Spinal cord (tissue), 10 donors: Measurements from ENCODE around the gene FAM43B. TPM values are rescaled to one million over a fixed set of nuclear protein-coding genes. Genes with fewer than 3 reads are reported as not detected.
A peak's percentile ranks its signal among the peaks of the same experiment; 100 is the strongest.

ENCODE experiments used
- DNase-seq, 6 donors: peaks; one replicate each; pipeline versions ENCODE4 v3.0.0 to v3.0.0-alpha.2; 2013 to 2015; ENCODE audit warnings: low spot score in 6 of 6, low read depth in 4 of 6
- H3K27ac ChIP-seq: one replicate; pipeline ENCODE4 v1.5.1; 2013; ENCODE audit warnings: low read depth, low read length, control low read depth
- H3K27me3 ChIP-seq: one replicate; pipeline ENCODE4 v1.6.1; 2013; ENCODE audit warnings: low read length; ENCODE audit not compliant: control insufficient read depth, insufficient read depth
- H3K36me3 ChIP-seq: one replicate; pipeline ENCODE4 v1.6.1; 2013; ENCODE audit warnings: low read length; ENCODE audit not compliant: control insufficient read depth, insufficient read depth
- H3K4me1 ChIP-seq: one replicate; pipeline ENCODE4 v1.6.1; 2013; ENCODE audit warnings: low read length; ENCODE audit not compliant: control insufficient read depth, insufficient read depth
- H3K4me3 ChIP-seq: one replicate; pipeline ENCODE4 v1.5.1; 2013; ENCODE audit warnings: low read depth, low read length, control low read depth
- H3K9me3 ChIP-seq: one replicate; pipeline ENCODE4 v1.6.1; 2013; ENCODE audit warnings: low read length; ENCODE audit not compliant: control insufficient read depth, insufficient read depth
- WGBS: methylation state at CpG from one replicate; pipeline ENCODE4 v1.1.5; 2013; ENCODE audit warnings: missing lambda C conversion rate; ENCODE audit not compliant: insufficient coverage; 5-methylcytosine and 5-hydroxymethylcytosine counted together
- polyA plus RNA-seq, 2 donors: library from polyadenylated mRNA; unstranded; fragments of 120-200 nt; gene quantifications; one replicate each; pipeline ENCODE4 v1.2.1, GENCODE V29; 2013; ENCODE audit not compliant: insufficient read length in 2 of 2
- total RNA-seq, 2 donors: library from RNA; depleted of rRNA in 1 of 2; stranded (reverse); fragments of 120-200 nt in 1 of 2; fragments of >200 nt in 1 of 2; gene quantifications; one replicate each; pipeline versions ENCODE4 v1.2.3 to v1.2.4, GENCODE V29; 2013 to 2014
- donor health status: healthy.

Gene FAM43B
- total and polyA plus RNA-seq, 4 donors = 3.0 to 14.4 (median 8.6) TPM

DNA sequence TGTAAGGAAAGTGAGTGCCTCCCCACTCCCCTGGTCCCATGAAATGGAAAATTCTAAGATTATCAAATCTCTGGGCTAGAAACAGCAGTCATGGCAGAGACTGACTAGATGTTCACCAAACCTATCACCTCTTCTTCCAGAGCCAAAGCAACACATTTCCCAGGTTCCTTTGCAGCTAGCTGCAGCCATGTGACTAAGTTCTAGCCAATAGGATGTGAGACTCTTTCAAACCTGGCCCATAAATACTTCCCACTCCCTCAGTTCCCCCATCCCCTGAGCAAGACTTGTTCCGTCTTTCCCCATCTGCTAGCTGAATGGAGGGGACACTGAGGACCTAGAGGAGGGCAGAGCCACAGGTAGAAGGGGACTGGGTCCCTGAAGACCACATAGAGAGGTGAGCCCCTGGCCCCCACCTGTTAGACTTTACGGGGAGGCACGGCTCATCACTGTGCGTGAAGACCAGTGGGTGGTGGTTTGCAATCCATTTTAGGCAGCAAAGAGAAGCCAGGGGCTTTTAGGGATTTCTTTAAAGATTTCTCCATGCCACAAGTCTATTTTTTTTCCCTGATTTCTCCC is 17.2 kb downstream of the FAM43B start:
- no peak for DNase-seq
- no peaks in the 10 kb centered on the region for H3K27me3 ChIP-seq

DNA sequence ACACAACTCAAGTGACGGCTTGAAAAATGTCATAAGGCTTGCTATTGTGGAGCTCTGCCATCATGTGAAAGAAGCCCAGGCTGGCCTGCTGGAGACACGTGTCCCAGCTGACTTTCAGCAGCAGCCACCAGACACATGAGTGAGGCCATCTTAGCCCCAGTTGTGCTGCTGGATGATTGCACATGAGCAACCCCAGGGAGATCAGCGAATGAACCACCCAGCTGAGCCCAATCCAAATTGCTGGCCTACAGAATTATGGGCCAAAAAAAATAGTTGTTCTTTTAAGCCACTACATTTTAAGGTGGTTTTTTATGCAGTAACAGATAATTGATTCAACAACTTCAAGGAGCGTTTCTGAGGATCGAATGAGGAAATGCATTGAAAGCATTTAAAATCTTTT is 19.1 kb downstream of the FAM43B start:
- Histone ChIP-seq H3K9me3 (no peaks in the 10 kb centered on the region), H3K27me3 (no peaks in the 10 kb centered on the region), H3K4me1 (no peaks in the 10 kb centered on the region), H3K4me3 (no peak overlapping the region), H3K36me3 (no peaks in the 10 kb centered on the region), H3K27ac (no peak overlapping the region)
- 61% methylated on average over 2 of the region's 5 CpGs for WGBS
- no peak for DNase-seq

More for the DNA sequence above, 17.2 kb downstream of the FAM43B start:
- H3K4me3 ChIP-seq = no peak overlapping the region
- no peak overlapping the region for H3K27ac ChIP-seq
- 100% methylated on average over 2 of the region's 4 CpGs for WGBS
- no peaks in the 10 kb centered on the region for H3K36me3 ChIP-seq
- H3K4me1 ChIP-seq = no peaks in the 10 kb centered on the region
- H3K9me3 ChIP-seq = no peaks in the 10 kb centered on the region

DNA sequence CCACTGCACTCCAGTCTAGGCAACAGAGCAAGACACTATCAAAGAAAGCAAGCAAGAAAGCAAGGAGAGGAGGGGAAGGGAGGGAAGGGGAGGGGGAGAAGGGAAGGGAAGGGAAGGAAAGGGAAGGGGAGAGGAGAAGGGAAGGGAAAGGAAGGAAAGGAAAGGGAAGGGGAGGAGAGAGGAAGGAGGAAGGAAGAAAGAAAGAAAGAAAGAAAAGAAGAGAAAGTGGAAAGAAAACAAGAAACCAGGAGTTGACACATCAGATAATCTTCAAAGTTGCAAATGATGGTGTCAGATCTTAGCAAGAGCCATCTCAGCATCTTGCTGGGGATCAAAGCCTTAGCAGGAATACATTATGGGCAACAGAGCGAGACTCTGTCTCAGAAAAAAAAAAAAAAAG is 21.6 kb downstream of the FAM43B start:
- 60% methylated on average over 1 of the region's 1 CpG for WGBS

DNA sequence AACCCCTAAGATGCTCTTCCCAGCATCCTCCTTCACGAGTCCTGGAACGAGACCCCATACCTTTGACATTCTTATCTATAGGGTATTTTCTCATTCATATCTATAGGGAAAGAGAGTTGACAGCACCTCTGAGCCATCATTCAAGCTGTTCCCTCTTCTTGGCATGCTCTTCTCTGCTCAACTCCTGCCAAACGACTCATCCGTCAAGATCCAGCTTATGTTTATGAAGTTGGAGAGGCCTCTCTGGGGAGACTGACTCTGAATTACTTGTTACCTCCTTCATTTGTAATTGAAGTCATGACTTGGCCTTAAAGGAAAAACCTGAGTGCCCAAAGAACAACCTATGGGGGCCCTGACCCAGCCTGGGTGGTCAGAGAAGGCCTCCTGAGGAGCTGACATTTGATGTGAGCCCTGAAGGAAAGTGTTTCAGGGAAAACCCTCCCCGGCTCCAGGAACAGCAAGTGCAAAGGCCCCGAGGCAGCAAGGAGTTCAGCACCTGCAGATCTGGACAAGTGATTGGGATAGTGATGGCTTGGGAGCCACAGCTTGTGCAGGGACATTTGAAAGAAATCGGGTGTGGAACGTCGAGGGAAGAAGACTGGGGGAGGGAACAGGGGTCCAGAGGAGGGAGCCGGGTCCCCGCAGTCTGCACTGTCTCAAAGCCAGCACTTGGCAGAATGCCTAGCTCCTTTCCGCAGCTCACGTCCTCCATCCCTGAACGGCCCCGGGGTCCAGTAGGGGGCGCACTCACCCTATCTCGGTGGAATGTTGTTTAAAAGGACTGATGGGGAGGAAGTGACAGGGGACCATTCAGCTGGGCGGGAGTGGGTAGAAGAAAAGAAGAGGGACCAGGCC is 22.5 kb downstream of the FAM43B start:
- Histone ChIP-seq H3K27me3 (no peaks in the 10 kb centered on the region), H3K9me3 (no peaks in the 10 kb centered on the region), H3K4me3 (no peak overlapping the region), H3K36me3 (no peaks in the 10 kb centered on the region), H3K4me1 (no peaks in the 10 kb centered on the region), H3K27ac (no peak overlapping the region)
- WGBS = 35% methylated on average over 7 of the region's 18 CpGs
- peak in 2 of 6 donors; percentile 34 to 64 for DNase-seq

More for the DNA sequence above, 21.6 kb downstream of the FAM43B start:
- Histone ChIP-seq H3K9me3 (no peaks in the 10 kb centered on the region), H3K4me3 (no peak overlapping the region), H3K27ac (no peak overlapping the region), H3K4me1 (no peaks in the 10 kb centered on the region), H3K36me3 (no peaks in the 10 kb centered on the region), H3K27me3 (no peaks in the 10 kb centered on the region)
- DNase-seq = no peak

DNA sequence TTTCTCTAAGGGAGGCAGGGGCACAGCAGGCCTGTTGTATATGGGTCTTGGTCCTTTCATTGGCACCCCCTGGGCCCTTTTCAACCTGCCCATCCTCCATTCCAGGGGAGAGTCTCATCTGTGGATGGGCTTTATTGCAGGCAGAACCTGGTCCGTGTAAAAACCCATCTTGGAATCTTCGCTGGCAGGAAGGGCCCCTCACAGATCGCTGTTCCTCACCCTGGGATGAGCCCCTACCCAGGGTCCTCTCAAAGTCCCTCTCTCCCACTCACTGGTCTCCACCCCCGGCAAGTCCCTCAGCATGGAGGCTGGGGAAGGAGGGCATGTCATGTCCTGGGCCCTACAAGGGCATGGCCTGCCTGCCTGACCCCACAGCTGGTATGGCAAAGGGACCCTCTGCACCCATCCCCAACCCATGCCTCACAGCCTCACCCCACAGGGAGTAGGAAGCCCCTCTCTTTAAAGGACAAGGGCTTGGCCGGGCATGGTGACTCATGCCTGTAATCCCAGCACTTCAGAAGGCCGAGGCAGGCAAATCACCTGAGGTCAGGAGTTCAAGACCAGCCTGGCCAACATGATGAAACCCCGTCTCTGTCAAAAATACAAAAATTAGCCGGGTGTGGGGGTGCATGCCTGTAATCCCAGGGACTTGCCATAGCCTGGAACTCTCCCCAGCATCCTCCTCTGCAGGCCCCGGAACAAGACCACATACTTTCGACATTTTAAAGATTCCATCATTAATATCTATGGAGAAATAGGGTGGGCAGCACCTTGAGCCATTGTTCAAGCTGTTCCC is 23.4 kb downstream of the FAM43B start:
- 90% methylated on average over 2 of the region's 10 CpGs for WGBS
- Histone ChIP-seq H3K4me1 (no peaks in the 10 kb centered on the region), H3K36me3 (no peaks in the 10 kb centered on the region), H3K4me3 (no peak overlapping the region), H3K27me3 (no peaks in the 10 kb centered on the region), H3K27ac (no peak overlapping the region), H3K9me3 (no peaks in the 10 kb centered on the region)
- DNase-seq = no peak

DNA sequence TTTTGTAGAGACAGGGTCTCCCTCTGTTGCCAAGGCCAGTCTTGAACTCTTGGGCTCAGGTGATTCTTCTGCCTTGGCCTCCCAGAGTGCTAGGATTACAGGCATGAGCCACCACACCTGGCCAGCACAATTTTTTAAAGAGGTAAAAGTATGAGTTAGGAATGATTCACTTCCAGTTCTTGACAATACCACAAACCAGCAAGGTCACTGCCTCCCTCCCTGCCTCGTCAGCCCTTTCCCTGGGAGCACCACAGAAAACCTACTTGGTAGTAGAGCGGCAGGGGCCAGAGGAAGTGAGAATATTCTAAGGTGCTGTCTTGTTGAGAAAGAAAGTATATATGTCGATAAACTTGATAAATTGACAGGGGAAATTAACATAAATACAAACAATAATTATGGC is 25.7 kb downstream of the FAM43B start:
- DNase-seq = no peak
- Histone ChIP-seq H3K4me3 (no peak overlapping the region), H3K27ac (no peak overlapping the region), H3K36me3 (no peaks in the 10 kb centered on the region), H3K27me3 (no peaks in the 10 kb centered on the region), H3K4me1 (no peaks in the 10 kb centered on the region), H3K9me3 (no peaks in the 10 kb centered on the region)
- no CpG with 5 or more reads among the region's 3 CpGs for WGBS

DNA sequence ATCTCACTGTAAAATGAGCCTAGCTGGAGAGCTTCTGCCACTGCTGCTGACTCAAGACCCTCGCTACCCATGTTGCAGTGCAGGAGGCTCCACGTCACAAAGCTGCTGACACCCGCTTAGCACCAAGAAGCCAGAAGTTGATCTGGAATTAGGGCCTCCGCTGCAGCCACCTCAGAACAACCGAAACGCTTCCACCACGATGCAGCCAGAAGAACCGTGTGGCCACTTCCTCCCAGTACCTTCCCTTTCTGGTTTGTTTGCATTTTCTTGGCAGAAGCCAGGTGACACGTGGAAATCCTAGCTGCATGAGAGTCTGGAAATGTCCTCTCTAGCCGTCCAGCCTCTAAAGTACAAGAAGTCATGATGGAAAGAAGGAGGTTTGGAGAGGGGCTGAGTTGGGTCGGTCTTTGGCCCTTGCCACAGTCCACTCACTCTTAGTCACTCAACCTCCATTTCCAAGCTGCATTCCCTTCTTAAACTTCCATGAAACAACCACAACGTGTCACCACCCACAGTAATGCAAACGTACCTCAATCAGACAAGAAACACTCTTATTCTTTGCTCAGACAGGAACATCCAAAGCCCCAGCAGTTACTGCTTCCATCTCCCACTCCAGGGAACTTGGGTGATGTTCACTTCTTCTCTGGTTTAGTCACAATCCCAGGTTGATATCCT is 26.5 kb downstream of the FAM43B start:
- WGBS = 77% methylated on average over 10 of the region's 13 CpGs

DNA sequence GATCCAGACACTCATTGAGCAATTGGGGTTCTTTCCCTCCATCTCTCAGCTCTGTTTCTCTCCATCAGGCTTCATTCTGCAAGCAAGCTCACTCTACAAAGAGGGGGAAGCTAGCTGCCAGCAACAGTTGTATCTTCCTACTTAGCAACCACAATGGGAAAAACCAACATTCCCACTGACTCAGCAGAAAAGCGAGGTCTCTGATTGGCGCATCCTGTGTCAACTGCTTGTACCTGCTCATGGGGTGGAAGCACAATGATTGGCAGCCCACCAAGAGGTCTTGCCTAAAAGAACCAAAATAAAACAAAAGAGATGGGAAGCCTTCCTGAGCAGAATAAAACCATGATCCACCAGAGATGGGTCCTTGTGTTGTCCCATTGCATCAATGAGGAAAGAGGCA is 32.5 kb downstream of the FAM43B start:
- Histone ChIP-seq H3K9me3 (no peaks in the 10 kb centered on the region), H3K4me3 (no peak overlapping the region), H3K27ac (no peak overlapping the region), H3K4me1 (no peaks in the 10 kb centered on the region), H3K27me3 (peaks cover 15% of the 10 kb centered on the region), H3K36me3 (no peaks in the 10 kb centered on the region)
- no peak for DNase-seq
- 71% methylated on average over 2 of the region's 2 CpGs for WGBS

More for the DNA sequence above, 26.5 kb downstream of the FAM43B start:
- Histone ChIP-seq H3K4me1 (no peaks in the 10 kb centered on the region), H3K9me3 (no peaks in the 10 kb centered on the region), H3K4me3 (no peak overlapping the region), H3K36me3 (no peaks in the 10 kb centered on the region), H3K27ac (no peak overlapping the region), H3K27me3 (no peaks in the 10 kb centered on the region)
- DNase-seq = no peak

DNA sequence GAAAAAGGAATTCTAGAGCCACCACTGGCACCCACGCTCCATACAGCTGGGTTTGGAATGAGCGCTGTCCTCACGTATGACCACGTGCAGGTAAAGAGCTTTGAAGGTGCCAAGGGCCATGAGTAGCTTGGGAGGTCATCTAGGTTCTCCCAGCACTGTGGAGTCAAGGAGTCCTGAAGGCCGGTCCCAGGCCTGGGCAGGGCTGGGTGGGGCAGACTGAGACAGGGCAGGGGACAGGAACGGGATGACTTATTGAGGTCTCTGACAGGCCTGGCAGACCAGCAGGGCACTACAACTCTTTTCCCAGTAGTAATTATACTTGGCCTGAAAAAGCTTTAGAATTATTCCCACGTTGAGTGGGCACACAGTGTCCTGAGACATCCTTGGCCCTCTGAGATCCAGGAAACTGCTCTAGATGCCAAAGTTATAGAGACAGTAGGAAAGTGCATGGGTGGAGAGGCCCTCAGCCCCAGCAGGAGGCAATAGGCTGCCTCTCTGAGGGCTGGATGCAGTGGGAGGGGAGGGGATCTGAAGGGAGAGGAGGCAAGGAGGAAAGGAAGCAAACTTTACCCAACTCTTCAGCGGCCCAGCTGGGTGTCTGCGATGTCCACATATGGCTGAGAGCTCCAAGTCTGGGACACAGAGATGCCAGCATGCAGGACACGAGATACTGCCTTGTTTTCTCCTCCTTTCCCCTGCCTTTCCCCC is 34.7 kb downstream of the FAM43B start:
- H3K4me1 ChIP-seq = no peaks in the 10 kb centered on the region

More for the DNA sequence above, 34.7 kb downstream of the FAM43B start:
- DNase-seq = no peak
- no peaks in the 10 kb centered on the region for H3K9me3 ChIP-seq
- H3K27ac ChIP-seq = no peak overlapping the region
- 70% methylated on average over 5 of the region's 10 CpGs for WGBS
- H3K36me3 ChIP-seq = no peaks in the 10 kb centered on the region
- peaks cover 24% of the 10 kb centered on the region for H3K27me3 ChIP-seq
- no peak overlapping the region for H3K4me3 ChIP-seq
